ENCODE results near the gene G6PC2.

G6PC2 gene

DNA sequence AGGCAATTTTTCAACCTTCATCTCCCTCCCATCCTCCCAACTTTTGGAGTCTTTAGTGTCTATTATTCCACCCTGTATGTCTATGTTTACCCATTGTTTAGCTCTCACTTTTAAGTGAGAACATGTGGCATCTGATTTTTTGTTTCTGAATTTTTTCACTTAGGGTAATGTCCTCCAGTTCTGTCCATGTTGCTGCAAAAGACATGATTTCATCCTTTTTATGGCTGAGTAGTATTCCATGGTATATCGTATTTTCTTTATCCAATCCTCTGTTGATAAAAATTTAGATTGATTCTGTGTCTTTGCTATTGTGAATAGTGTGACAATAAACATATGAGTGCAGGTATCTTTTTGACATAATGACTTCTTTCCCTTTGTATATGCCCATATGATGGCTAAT is 48.2 kb downstream of the G6PC2 start:
- ATAC-seq = no peak

DNA sequence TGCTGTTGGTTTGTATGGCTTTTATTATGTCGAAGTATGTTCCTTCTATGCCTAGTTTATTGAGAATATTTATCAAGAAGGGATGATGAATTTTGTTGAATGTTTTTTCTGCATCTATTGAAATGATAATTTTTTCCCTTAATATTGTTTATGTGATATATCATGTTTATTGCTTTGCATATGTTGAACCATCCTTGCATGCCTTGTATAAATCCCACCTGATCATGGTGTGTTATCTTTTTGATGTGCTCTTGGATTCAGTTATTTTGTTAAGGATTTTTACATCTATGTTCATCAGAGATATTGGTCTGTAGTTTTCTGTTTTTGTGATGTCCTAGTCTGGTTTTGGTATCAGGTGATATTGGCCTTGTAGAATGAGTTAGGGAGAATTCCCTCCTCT is 50.8 kb downstream of the G6PC2 start:
- no peak for ATAC-seq

DNA sequence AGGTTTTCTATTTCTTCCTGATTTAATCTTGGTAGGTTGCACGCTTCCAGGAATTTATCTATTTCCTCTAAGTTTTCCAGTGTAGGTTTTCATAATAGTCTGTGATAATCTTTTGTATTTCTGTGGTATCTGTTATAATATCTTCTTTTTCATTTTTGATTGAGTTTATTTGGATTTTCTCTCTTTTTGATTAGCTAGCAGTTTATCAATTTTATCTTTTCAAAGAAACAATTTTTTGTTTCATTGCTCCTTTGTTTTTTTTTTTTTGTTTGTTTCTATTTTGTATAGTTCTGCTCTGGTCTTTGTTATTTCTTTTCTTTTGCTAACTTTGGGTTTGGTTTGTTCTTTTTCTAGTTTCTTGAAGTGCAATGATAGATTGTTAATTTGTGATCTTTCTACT is 51.3 kb downstream of the G6PC2 start:
- ATAC-seq = no peak

GRCh38 chr2:168954256-168954655 is 53.2 kb downstream of the G6PC2 start:
- no peak for ATAC-seq

DNA sequence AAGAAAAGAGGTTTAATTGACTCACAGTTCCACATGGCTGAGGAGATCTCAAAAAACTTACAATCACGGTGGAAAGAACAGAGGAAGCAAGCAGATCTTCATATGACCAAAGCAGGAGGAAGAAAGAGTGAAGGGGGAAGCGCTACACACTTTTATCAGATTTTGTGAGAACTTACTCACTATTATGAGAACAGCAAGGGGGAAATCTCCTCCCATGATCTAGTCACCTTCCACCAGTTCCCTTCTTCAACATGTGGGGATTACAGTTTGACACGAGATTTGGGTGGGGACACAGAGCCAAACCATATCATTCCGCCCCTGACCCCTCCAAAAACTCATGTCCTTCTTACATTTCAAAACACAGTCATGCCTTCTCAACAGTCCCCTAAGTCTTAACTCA is 54.2 kb downstream of the G6PC2 start:
- ATAC-seq = no peak

- ATAC-seq = no peak
Observed at GRCh38 chr2:168956392-168956791, 55.3 kb downstream of the G6PC2 start.
